ENCODE results near the gene LLCFC1. TPM values are rescaled to one million over a fixed set of nuclear protein-coding genes. Genes with fewer than 3 reads are reported as not detected.

Gene LLCFC1
- total and polyA plus RNA-seq, 8 donors, result not detected

DNA sequence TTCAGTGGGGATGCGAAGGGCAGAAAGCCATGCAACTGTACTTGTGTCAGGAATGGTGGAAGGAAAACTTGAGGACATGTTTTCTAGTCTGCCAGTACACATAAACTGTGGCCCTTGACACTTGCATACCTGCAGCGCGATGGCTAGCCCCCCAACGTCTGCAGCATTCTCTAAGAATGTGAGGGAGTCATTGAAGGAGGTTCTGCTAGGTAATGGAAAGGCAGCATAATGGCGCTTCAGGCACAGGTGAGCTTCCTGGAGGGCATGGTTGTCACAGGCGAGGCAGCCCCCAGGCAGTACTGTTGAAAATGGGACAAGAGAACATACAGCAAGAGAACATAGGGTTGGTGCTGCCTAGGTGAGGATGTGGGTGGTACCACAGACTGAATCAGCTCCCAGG is 3.5 kb downstream of the LLCFC1 start:
- no peak overlapping the region for H3K4me3 ChIP-seq
- H3K27me3 ChIP-seq, result no peaks in the 10 kb centered on the region
- DNase-seq (no peak), ATAC-seq (no peak), FAIRE-seq (no peak)
- 86 to 90% methylated on average over 6 of the region's 6 CpGs for WGBS, 2 donors
- no peaks in the 10 kb centered on the region for H3K4me1 ChIP-seq
- intact Hi-C loops (cut with DNase I), result no loop called here
- TF ChIP-seq, protein P1, sequence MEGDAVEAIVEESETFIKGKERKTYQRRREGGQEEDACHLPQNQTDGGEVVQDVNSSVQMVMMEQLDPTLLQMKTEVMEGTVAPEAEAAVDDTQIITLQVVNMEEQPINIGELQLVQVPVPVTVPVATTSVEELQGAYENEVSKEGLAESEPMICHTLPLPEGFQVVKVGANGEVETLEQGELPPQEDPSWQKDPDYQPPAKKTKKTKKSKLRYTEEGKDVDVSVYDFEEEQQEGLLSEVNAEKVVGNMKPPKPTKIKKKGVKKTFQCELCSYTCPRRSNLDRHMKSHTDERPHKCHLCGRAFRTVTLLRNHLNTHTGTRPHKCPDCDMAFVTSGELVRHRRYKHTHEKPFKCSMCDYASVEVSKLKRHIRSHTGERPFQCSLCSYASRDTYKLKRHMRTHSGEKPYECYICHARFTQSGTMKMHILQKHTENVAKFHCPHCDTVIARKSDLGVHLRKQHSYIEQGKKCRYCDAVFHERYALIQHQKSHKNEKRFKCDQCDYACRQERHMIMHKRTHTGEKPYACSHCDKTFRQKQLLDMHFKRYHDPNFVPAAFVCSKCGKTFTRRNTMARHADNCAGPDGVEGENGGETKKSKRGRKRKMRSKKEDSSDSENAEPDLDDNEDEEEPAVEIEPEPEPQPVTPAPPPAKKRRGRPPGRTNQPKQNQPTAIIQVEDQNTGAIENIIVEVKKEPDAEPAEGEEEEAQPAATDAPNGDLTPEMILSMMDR (IDR thresholded peaks at IDR 0.05), result no peak
- no peaks in the 10 kb centered on the region for H3K36me3 ChIP-seq
- no peaks in the 10 kb centered on the region for H3K9me3 ChIP-seq
- no peak overlapping the region for H3K27ac ChIP-seq

DNA sequence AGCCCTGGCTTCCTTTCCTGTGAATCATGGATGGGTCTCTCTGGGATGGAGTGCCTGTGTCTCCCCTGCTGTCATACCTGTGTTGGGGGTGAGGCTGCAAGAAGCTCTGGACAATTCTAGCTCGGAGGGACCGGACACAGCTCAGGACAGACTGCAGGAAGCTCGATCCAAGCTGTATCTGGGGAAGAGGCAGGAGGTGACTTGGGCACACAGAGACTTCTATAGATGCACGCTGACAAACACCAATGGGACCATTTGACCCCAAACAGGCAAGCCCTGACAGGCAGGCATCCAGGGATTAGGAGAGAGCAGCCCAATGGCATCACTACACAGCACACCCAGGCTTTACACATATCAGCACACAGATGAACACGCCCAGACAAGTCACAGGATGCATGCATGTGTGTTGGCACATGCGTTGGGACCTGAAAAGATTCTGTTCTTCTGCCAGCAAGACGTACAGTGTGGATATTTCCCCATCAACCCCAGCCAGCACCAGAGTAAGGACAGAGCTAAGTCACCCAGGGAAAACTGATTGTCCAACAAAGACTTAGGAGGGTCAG is 4.5 kb downstream of the LLCFC1 start:
- FAIRE-seq, result no peak
- no peaks in the 10 kb centered on the region for H3K4me1 ChIP-seq
- DNase-seq, result no peak
- ATAC-seq, result no peak
- TF ChIP-seq, protein P1 (IDR thresholded peaks at IDR 0.05), result no peak
- WGBS, 2 donors, result 73 to 77% methylated on average over 7 of the region's 7 CpGs
- H3K27me3 ChIP-seq, result no peaks in the 10 kb centered on the region
- H3K27ac ChIP-seq, result no peak overlapping the region
- no peaks in the 10 kb centered on the region for H3K36me3 ChIP-seq
- intact Hi-C loops (cut with DNase I), result no loop called here
- no peak overlapping the region for H3K4me3 ChIP-seq
- no peaks in the 10 kb centered on the region for H3K9me3 ChIP-seq

DNA sequence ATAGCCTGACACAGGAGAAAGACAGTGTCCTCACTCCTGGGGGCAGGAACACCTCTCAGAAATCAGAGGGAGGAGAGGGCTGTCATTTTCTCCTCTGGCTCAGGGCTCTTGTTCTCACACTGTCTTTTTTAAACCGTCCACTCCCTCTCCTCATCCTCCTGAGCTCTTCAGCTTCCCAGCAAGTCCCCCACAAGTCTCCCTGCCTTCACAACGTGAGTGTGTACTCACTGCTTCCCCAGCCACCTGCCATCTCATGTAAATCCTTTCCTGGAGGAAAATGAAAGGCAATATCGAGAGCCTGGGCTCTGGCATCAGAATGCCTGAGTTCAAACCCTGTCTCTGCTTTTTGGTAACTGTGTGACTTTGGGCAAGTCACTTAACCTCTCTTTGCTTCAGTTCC is 5.7 kb downstream of the LLCFC1 start:
- no peaks in the 10 kb centered on the region for H3K27me3 ChIP-seq
- WGBS, 2 donors, result 60 to 73% methylated on average over 3 of the region's 3 CpGs

DNA sequence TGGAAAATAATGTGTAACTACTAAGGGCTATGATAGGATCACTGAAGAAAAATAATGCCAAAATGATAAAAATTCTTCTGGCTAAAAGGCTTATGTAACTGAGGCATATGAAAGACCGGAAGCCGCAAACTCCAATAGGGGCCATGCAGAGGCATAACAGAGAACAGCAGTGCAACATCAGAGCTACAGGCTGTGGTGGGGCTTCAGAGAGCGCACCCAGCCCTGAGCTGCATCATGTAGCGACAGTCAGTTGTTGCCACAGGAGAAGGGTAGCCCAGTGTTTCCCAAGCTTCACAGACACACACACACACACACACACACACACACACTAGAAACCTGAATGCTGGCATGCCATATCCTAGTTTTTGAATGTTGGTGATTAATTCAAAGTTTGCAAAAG is 9.3 kb downstream of the LLCFC1 start:
- H3K27me3 ChIP-seq, result no peaks in the 10 kb centered on the region
- no peak overlapping the region for H3K27ac ChIP-seq
- DNase-seq (no peak), FAIRE-seq (no peak), ATAC-seq (no peak)
- intact Hi-C loops (cut with DNase I), result no loop called here
- 92 to 100% methylated on average over 4 of the region's 4 CpGs for WGBS, 2 donors
- H3K4me1 ChIP-seq, result no peaks in the 10 kb centered on the region
- no peaks in the 10 kb centered on the region for H3K36me3 ChIP-seq
- TF ChIP-seq, protein P1 (IDR thresholded peaks at IDR 0.05), result no peak
- H3K9me3 ChIP-seq, result no peaks in the 10 kb centered on the region
- no peak overlapping the region for H3K4me3 ChIP-seq

More for the DNA sequence above, 5.7 kb downstream of the LLCFC1 start:
- TF ChIP-seq, protein P1 (IDR thresholded peaks at IDR 0.05), result no peak
- DNase-seq (no peak), ATAC-seq (no peak), FAIRE-seq (no peak)
- intact Hi-C loops (cut with DNase I), result no loop called here
- Histone ChIP-seq H3K36me3 (no peaks in the 10 kb centered on the region), H3K9me3 (no peaks in the 10 kb centered on the region), H3K4me3 (no peak overlapping the region), H3K4me1 (no peaks in the 10 kb centered on the region), H3K27ac (no peak overlapping the region)

GRCh38 chr7:142950235-142950634 is 11.0 kb downstream of the LLCFC1 start:
- FAIRE-seq (no peak), ATAC-seq (no peak), DNase-seq (no peak)
- TF ChIP-seq, protein P1 (IDR thresholded peaks at IDR 0.05), result no peak
- Histone ChIP-seq H3K36me3 (no peaks in the 10 kb centered on the region), H3K27me3 (no peaks in the 10 kb centered on the region), H3K4me3 (no peak overlapping the region), H3K9me3 (no peaks in the 10 kb centered on the region), H3K4me1 (no peaks in the 10 kb centered on the region), H3K27ac (no peak overlapping the region)
- intact Hi-C loops (cut with DNase I), result no loop called here
